ENCODE results near the gene FOSB. TPM values are rescaled to one million over a fixed set of nuclear protein-coding genes. Genes with fewer than 3 reads are reported as not detected.

The FOSB gene
- total RNA-seq, 1 donor from 2014 or later: 2.5 TPM

DNA sequence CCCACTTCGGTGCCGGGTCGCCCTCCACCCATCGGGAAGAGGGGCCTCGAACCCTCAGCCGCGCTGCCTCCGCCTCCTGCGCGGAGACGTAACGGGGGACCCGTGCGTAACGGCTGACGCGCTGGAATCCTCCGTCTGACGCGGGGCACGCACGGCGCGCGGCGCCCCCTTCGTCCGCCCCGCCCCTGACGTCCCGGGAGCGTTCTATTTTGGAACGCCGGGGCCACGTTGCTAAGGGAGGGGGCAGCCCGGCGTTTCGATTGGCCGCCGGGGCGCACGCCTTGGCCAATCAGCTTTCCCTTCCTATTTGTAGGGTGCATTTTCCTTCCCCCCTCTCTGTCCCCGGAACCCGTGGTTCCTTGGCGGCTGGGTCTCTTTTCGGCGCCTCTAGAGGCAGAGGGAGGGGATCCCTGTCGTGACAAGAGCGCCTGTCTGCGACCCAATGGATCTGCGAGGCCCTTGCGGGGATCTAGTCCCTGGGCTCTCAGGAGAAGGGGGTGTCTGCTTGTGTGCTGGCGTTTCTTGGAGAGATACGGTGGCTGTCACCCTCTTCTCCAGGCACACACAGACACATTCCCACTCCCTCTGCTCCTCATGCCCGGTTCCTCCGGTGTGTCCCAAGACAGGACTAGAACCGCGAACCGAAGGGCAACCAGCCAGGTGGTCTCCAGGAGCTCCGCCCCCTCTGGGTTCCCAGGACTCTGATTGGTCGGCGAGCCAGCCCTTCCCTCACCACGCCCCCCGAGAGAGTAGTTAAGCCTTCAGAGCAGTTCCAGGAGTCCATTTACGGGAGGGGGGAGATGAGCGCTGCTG is 1.5 kb downstream of the FOSB start:
- ATAC-seq: peak; percentile 82

DNA sequence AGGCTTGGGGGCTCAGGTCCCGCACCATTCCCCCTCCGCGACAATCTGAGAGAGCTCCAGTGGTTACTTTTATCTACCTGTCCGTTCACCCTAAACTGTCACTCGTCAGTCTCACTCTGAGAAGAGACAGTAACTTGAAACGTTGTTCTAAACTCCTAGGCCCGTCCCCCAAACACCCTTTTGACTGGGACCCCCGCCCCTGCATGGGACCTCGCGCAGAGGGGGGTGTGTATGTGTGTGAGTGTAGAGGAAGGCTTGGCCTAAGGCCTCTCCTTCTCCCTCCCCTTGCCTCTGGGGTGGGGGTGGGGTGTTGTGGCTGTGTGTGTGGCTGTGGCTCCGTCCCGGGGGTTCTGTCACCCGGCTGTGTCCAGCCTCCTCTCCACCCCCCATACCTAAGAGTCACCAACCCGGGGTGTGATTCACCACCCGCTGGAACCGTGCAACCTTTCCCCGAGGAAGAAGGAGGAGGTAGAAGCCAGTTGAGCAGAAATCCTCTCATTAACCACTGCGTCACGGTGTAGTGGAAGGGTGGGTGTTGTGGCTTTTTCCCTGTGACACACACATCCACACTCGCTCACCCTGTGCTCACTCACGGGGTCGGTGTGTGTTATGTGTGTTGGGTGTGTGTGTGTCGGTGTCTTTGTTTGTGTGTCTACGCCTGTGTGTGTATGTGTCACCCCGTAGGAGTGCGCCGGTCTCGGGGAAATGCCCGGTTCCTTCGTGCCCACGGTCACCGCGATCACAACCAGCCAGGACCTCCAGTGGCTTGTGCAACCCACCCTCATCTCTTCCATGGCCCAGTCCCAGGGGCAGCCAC is 2.4 kb downstream of the FOSB start:
- ATAC-seq: peak; percentile 53

DNA sequence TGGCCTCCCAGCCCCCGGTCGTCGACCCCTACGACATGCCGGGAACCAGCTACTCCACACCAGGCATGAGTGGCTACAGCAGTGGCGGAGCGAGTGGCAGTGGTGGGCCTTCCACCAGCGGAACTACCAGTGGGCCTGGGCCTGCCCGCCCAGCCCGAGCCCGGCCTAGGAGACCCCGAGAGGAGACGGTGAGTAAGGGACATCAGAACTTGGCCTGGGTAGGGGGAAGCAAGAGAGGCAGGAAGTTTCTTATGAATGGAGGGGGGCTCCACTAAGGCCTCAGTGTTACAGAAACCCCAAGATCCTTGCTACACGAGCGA is 2.9 kb downstream of the FOSB start:
- no peak for ATAC-seq

DNA sequence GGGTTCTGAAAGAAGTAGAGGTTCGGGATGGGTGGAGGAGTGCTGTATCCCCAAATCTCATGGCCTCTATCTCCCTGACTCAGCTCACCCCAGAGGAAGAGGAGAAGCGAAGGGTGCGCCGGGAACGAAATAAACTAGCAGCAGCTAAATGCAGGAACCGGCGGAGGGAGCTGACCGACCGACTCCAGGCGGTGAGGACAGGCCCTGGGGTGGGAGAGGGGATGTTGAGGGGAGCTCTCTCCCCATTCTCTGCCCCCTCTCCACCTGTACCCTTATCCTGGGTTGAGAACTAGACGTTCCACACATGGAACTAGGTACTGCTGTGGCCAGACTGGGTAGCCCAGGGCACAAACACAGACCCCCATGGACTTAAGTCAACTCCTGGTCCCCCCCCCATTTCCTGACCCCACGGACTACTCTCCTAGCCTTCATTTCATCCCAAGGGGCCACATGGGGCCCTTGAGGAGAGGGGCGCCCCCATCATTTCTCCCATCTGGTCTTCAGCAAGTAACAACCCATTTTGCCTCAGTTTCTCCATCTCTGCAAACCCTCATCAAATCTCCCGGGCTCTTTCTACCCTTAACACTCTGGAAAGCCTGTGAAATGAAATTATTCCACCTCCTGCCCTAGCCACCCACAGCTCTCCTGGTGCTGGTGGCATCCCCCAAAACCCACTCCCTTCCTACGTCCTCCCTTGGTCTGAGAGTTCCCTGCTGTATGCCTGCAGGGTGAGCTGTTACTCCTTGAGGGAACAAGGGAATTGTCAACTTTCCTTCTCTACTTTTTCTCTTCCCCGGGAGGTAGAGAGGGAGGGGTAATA is 3.5 kb downstream of the FOSB start:
- ATAC-seq: no peak

DNA sequence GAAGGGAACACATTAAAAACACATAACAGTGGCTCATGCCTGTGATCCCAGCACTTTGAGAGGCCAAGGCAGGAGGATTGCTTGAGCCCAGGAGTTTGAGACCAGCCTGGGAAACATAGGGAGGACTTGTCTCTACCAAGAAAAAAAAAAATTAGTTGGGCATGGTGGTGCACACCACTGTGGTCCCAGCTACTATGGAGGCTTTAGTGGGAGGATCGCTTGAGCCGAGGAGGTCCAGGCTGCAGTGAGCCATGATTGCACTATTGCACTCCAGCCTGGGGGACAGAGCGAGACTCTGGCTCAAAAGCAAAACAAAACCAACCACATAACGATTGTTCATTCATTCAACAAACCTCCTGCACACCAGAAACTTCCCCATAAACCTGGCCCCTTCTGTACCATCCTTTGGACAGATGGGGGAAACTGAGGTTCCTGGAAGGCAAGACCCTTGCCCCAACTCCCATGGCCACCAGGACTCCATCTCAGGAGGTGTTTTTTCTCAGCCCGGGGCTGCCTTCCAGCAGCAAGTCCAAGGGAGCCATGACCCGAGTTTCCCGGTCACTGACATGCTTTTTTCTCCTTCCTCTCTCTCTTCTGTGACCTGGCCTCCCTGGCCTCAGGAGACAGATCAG is 4.3 kb downstream of the FOSB start:
- ATAC-seq: no peak

DNA sequence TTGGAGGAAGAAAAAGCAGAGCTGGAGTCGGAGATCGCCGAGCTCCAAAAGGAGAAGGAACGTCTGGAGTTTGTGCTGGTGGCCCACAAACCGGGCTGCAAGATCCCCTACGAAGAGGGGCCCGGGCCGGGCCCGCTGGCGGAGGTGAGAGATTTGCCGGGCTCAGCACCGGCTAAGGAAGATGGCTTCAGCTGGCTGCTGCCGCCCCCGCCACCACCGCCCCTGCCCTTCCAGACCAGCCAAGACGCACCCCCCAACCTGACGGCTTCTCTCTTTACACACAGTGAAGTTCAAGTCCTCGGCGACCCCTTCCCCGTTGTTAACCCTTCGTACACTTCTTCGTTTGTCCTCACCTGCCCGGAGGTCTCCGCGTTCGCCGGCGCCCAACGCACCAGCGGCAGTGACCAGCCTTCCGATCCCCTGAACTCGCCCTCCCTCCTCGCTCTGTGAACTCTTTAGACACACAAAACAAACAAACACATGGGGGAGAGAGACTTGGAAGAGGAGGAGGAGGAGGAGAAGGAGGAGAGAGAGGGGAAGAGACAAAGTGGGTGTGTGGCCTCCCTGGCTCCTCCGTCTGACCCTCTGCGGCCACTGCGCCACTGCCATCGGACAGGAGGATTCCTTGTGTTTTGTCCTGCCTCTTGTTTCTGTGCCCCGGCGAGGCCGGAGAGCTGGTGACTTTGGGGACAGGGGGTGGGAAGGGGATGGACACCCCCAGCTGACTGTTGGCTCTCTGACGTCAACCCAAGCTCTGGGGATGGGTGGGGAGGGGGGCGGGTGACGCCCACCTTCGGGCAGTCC is 5.0 kb downstream of the FOSB start:
- ATAC-seq: no peak

DNA sequence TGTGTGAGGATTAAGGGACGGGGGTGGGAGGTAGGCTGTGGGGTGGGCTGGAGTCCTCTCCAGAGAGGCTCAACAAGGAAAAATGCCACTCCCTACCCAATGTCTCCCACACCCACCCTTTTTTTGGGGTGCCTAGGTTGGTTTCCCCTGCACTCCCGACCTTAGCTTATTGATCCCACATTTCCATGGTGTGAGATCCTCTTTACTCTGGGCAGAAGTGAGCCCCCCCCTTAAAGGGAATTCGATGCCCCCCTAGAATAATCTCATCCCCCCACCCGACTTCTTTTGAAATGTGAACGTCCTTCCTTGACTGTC is 5.5 kb downstream of the FOSB start:
- no peak for ATAC-seq

DNA sequence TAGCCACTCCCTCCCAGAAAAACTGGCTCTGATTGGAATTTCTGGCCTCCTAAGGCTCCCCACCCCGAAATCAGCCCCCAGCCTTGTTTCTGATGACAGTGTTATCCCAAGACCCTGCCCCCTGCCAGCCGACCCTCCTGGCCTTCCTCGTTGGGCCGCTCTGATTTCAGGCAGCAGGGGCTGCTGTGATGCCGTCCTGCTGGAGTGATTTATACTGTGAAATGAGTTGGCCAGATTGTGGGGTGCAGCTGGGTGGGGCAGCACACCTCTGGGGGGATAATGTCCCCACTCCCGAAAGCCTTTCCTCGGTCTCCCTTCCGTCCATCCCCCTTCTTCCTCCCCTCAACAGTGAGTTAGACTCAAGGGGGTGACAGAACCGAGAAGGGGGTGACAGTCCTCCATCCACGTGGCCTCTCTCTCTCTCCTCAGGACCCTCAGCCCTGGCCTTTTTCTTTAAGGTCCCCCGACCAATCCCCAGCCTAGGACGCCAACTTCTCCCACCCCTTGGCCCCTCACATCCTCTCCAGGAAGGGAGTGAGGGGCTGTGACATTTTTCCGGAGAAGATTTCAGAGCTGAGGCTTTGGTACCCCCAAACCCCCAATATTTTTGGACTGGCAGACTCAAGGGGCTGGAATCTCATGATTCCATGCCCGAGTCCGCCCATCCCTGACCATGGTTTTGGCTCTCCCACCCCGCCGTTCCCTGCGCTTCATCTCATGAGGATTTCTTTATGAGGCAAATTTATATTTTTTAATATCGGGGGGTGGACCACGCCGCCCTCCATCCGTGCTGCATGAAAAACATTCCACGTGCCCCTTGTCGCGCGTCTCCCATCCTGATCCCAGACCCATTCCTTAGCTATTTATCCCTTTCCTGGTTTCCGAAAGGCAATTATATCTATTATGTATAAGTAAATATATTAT is 6.1 kb downstream of the FOSB start:
- ATAC-seq: no peak

DNA sequence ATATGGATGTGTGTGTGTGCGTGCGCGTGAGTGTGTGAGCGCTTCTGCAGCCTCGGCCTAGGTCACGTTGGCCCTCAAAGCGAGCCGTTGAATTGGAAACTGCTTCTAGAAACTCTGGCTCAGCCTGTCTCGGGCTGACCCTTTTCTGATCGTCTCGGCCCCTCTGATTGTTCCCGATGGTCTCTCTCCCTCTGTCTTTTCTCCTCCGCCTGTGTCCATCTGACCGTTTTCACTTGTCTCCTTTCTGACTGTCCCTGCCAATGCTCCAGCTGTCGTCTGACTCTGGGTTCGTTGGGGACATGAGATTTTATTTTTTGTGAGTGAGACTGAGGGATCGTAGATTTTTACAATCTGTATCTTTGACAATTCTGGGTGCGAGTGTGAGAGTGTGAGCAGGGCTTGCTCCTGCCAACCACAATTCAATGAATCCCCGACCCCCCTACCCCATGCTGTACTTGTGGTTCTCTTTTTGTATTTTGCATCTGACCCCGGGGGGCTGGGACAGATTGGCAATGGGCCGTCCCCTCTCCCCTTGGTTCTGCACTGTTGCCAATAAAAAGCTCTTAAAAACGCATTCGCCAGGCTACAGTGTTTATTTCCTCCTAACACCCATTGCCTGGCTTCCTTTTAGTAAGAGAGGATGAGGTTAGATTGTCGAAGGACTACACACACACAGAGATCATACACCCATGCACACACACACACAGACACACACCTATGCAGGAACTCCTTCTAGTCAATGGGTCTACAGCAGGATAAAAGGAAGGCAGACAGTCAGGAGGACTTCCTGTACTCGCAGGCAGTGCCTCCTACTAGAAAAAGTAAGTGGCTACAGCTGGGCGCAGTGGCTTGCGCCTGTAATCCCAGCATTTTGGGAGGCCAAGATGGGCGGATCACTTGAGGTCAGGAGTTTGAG is 7.1 kb downstream of the FOSB start:
- ATAC-seq: no peak

DNA sequence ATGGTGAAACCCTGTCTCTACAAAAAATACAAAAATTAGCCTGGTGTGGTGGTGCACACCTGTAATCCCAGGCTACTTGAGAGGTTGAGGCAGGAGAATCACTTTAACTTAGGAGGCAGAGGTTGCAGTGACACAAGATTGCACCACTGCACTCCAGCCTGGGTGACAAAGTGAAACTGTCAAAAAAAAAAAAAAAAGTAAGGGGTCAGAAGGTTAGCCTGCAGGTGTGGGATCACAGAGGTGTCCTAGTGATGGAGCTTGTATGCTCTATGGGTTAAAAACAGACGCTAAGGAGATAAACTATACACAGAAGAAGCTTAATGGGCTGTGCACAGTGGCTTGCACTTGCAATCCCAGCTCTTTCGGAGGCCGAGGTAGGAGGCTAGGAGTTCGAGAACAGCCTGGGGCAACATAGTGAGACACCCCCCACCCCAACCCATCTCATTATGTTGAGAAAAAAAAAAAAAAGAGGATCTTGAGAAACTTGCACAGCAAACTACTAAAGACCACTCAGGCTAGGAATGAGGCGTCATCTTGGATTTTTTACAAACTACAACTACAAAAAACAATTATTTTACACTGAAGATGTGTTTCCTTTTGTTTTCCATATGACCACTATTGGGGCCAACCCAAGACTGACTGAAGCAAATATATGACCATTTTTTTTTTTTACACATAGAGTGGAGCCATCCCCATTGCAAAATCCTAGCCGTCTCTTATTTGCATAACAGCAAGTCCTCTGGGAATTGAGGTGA is 7.9 kb downstream of the FOSB start:
- no peak for ATAC-seq

DNA sequence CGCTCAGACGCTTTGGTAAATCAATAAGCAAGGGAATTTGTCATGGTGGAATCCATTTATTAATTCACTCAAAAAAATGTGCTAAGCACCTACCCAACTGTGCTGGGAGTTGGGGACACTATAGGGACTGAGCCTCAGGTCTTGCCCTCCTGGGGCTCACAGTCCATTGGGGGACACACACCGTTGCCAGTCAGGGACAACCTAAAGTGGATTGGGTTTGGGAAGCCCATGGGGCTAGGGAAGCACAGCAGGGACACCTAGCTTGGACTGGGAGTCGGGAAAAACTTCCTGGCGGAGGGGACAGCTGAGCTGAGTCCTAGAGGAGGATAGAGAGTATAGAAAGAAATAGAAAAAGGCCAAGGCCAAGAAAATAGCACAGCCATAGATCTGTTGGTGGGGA is 8.5 kb downstream of the FOSB start:
- ATAC-seq: no peak

DNA sequence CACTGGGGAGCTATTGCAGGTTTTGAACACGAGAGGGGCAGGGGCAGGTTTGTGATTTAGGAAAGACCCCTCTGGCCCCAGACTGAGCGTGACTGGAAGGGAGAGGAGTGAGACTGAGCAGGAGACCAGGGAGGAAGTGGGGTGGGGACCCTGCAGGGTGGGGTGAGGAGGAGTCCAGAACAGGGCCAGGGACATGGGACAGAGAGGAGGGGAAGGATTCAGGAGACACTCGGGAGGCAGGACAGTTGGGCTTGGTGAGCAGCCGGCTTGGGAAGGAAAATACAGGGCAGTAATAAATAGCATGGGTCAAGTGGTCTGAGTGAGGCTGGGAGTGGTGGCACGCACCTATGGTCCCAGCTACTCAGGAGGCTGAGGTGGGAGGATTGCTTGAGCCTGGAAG is 9.4 kb downstream of the FOSB start:
- no peak for ATAC-seq

DNA sequence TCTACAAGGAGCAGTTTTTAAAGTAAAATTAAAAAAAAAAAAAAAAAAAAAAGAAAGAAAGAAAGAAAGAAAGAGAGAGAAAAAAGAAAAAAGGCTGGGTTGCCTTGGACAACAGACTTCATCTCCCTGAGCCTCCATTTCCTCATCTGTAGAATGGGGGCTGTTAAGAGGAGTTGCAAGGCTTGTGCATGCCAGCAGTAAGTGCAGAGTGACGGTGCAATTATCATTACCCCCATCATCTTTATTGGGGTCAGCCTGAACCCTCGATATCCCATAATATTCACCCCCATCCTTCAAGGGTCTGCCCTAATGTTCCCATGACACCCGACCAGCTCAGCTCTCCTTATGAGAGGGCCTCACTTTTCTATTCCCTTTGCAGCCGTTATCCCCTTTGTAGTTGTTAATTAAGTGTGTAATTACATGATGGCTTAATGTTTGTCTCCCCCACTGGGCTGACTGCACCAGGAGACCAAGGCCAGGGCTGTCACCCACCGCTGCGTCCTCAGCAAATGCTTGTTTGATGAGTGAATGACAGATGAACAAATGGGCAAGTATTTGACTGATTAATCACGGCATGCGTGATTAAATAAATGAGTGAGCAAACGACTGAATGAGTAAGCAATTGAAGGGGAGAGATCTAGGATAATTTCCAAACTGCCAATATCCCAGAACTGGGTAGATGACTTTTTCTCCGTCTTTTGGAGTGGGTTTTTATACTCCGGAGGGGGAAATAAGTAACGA is 10.1 kb downstream of the FOSB start:
- no peak for ATAC-seq

DNA sequence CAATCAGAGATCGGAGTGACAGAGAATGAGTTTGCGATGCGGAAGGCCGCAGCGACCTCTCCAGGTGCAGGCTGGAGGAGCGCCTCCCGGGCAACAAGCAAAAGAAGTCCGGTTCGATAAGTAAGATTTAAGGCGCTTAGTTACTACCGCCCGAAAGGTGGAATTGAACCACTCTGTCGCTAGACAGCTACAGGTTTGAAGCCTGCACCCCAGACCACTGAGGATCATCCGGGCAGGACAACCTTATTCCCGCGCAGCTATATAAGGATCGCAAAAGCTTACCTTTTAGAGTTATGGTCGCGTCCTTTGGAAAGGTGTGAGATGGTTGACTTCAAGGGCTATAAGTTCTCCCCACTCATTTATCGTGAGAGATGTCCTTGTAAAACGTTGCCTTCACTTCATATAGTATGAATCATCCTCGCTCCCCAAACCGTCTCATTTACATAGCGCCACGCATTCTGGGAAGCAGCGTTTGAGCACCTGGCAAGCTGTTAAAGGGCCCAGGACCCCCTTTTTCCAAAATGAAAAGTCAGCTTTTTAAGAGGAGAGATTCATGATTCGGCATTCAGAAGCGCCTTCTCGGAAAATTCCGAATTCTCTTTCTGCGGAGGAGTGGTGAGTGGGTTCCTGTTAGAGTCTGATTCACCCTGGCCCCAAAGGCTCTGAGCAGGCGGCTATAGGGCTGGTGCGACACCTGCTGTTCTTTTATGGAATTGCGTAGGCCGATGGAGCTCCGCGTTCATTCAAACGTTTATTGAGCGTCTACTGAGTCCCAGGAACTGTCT is 10.8 kb downstream of the FOSB start:
- peak; percentile 91 for ATAC-seq

DNA sequence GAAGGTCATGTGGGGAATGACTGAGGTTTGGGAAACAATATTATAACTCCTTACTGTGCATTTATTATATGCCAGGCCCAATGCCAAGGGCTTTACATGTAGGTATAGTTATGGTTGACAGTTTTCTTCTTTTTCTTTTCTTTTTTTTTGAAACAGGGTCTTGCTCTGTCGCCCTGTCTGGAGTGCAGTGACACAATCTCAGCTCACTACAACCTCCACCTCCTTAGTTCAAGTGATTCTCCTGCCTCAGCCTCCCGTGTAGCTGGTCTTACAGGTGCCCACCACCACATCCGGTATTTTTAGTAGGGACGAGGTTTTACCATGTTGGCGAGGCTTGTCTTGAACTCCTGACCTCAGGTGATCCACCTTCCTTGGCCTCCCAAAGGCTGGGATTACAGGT is 15.2 kb downstream of the FOSB start:
- ATAC-seq: no peak

DNA sequence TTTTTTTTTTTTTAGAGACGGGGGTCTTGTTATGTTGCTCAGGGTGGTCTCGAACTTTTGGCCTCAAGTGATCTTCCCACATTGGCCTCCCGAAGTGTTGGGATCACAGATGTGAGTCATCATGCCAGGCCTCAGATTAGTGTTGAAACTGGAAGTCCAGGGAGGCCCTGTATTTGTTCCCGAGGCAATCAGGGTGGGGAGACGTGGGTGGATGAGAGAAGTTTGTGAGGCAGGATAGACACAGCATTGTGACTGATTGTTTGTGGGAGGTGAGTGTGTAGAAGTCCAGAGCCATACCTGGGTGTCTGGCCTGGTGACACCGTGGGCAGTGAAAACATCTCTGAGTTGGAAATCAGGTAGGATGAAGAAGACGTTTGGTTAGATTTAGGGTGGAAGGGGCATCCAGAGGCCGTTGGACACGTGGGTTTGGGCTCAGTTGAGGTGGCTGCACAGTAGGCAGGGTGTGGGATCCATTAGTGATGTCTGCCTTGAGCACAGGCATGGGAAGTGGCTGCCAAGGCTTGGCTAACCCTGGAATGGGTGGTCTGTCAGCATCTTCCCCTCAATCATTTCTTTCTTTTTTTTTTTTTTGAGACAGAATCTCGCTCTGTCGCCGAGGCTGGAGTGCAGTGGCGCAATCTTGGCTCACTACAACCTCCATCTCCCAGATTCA is 16.6 kb downstream of the FOSB start:
- ATAC-seq: peak; percentile 19

Data from esophagus mucosa (tissue), 1 donor.